Stromal cell of bone marrow (primary cell): ENCODE results near the gene FHIT.

Source experiments
- DNase-seq: peaks from one replicate; pipeline ENCODE4 v3.0.0-alpha.2; 2012; ENCODE audit warnings: low read depth

The FHIT gene

GRCh38 chr3:60046210-60046609 lies 1205.0 kb downstream of the FHIT start:
- DNase-seq: no peak

- DNase-seq: no peak
Measured at GRCh38 chr3:60045686-60046085, 1205.6 kb downstream of the FHIT start.

GRCh38 chr3:60036803-60037202 lies 1214.4 kb downstream of the FHIT start:
- no peak for DNase-seq

GRCh38 chr3:60033901-60034453 lies 1217.3 kb downstream of the FHIT start:
- DNase-seq: no peak

- DNase-seq: no peak
Measured at GRCh38 chr3:60030982-60031381, 1220.3 kb downstream of the FHIT start.

- DNase-seq: no peak
Measured at GRCh38 chr3:60028233-60028632, 1223.0 kb downstream of the FHIT start.

GRCh38 chr3:60027335-60027734 lies 1223.9 kb downstream of the FHIT start:
- no peak for DNase-seq

- peak; percentile 7 for DNase-seq
Measured at GRCh38 chr3:60025096-60026050, 1225.9 kb downstream of the FHIT start.

- DNase-seq: no peak
Measured at GRCh38 chr3:60024400-60024799, 1226.9 kb downstream of the FHIT start.

- no peak for DNase-seq
Measured at GRCh38 chr3:60023189-60023588, 1228.1 kb downstream of the FHIT start.

GRCh38 chr3:60017631-60018030 lies 1233.6 kb downstream of the FHIT start:
- DNase-seq: no peak

- DNase-seq: no peak
Measured at GRCh38 chr3:60015032-60015705, 1236.1 kb downstream of the FHIT start.

- no peak for DNase-seq
Measured at GRCh38 chr3:60013241-60013640, 1238.0 kb downstream of the FHIT start.

GRCh38 chr3:60011218-60011617 lies 1240.0 kb downstream of the FHIT start:
- DNase-seq: no peak

GRCh38 chr3:60010781-60011180 lies 1240.5 kb downstream of the FHIT start:
- DNase-seq: no peak

GRCh38 chr3:60009931-60010478 lies 1241.2 kb downstream of the FHIT start:
- DNase-seq: no peak

GRCh38 chr3:60001369-60001768 lies 1249.9 kb downstream of the FHIT start:
- DNase-seq: no peak

GRCh38 chr3:60000311-60001105 lies 1250.7 kb downstream of the FHIT start:
- no peak for DNase-seq

- DNase-seq: no peak
Measured at GRCh38 chr3:59998058-59998457, 1253.2 kb downstream of the FHIT start.

- no peak for DNase-seq
Measured at GRCh38 chr3:59997583-59997982, 1253.7 kb downstream of the FHIT start.

- DNase-seq: no peak
Measured at GRCh38 chr3:59996056-59996455, 1255.2 kb downstream of the FHIT start.

- DNase-seq: no peak
Measured at GRCh38 chr3:59995563-59995962, 1255.7 kb downstream of the FHIT start.
